Epithelial cell of esophagus (primary cell): ENCODE measurements around the gene KCNQ2.

ENCODE experiments used
- DNase-seq: peaks from one replicate; pipeline ENCODE4 v3.0.0; 2010; ENCODE audit warnings: low read depth
- H3K4me3 ChIP-seq: 2 replicates; pipeline ENCODE4 v1.5.1; 2011; ENCODE audit warnings: mild to moderate bottlenecking, low read length, control low read depth
- TF ChIP-seq, protein P1 (sequence below): IDR thresholded peaks from 2 replicates; pipeline ENCODE4 v1.5.1; 2011; ENCODE audit warnings: low read depth, mild to moderate bottlenecking, low read length, control low read depth, inconsistent platforms; ENCODE audit not compliant: insufficient read depth; ENCODE audit errors: missing control alignments

Gene KCNQ2

DNA sequence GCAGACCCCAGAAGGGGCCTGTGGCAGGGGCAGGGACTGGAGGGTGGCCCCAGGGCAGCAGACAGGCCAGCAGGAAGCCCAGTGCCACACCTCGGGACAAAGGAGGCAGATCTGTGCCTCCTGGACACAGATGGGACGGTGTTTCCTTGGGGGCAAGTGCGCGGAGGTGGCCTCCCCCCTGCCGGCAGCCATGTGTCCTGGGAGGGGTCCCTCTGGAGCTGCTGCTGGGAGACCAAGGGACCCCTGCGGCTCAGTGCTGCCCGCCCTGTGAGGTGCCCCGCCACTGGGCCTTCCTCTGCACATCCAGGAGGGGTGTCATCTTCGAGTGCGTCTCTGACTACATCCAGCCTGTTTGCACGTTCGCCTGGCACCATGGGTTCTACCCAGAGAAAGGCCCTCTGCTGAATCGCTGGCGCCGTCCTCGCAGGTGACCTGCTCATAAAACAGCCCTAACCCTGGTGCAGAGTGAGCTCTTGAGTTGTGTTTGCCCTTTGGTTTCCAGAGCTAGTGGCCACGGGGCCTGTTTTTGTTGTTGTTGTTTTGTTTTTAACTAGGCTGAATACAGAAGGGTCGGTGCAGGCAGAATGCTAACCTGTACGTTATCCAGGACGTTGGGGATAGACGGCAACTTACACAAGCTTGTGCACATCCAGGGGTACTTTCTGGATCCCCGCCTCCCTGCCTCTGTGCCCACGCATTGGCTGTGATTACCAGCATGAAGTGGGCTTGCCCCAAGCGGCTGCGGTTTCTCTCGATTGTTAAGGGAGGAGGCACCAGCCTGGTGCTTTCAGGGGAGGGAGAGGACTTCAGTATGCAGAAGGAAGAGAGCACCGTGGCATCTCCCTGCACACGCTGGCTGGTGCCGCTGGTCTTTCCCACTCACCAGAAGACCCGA lies 1.3 kb upstream of the KCNQ2 start:
- no peak overlapping the region for H3K4me3 ChIP-seq
- TF ChIP-seq, protein P1, sequence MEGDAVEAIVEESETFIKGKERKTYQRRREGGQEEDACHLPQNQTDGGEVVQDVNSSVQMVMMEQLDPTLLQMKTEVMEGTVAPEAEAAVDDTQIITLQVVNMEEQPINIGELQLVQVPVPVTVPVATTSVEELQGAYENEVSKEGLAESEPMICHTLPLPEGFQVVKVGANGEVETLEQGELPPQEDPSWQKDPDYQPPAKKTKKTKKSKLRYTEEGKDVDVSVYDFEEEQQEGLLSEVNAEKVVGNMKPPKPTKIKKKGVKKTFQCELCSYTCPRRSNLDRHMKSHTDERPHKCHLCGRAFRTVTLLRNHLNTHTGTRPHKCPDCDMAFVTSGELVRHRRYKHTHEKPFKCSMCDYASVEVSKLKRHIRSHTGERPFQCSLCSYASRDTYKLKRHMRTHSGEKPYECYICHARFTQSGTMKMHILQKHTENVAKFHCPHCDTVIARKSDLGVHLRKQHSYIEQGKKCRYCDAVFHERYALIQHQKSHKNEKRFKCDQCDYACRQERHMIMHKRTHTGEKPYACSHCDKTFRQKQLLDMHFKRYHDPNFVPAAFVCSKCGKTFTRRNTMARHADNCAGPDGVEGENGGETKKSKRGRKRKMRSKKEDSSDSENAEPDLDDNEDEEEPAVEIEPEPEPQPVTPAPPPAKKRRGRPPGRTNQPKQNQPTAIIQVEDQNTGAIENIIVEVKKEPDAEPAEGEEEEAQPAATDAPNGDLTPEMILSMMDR = no peak
- no peak for DNase-seq

- H3K4me3 ChIP-seq = no peak overlapping the region
- TF ChIP-seq, protein P1 = no peak
- no peak for DNase-seq
Measured at GRCh38 chr20:63472862-63473390, 471 bp upstream of the KCNQ2 start.

- DNase-seq = no peak
- no peak overlapping the region for H3K4me3 ChIP-seq
Measured at GRCh38 chr20:63471717-63471980, 806 bp downstream of the KCNQ2 start.

GRCh38 chr20:63471002-63471716 lies 1.3 kb downstream of the KCNQ2 start:
- no peak for DNase-seq
- TF ChIP-seq, protein P1 = no peak
- H3K4me3 ChIP-seq = no peak overlapping the region

More at GRCh38 chr20:63471717-63471980, 806 bp downstream of the KCNQ2 start:
- TF ChIP-seq, protein P1 = no peak

GRCh38 chr20:63470410-63470809 lies 2.0 kb downstream of the KCNQ2 start:
- TF ChIP-seq, protein P1 = no peak
- H3K4me3 ChIP-seq = no peak overlapping the region
- DNase-seq = no peak

DNA sequence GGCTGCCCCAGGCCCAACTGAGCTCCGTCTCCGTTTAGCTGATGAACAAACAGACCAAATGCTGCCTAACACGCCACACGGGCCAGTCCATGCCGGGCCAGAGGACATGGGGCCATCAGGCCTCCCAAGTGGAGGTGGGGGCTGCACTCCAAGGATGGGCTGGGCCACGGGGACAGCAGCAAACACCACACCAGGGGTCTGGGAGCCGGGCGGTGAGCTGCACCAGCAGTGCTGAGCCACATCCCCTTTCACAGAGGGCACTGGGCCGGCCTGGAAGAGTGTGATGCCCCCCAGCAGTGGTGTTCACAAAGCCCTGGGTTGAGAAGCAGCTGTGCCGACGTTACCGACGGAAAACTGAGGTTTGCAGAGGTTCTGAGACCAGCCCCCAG lies 2.7 kb downstream of the KCNQ2 start:
- DNase-seq = no peak
- no peak overlapping the region for H3K4me3 ChIP-seq
- TF ChIP-seq, protein P1 = no peak
